Measurements from ENCODE around the gene P2RY4. TPM values are rescaled to one million over a fixed set of nuclear protein-coding genes. Genes with fewer than 3 reads are reported as not detected.

P2RY4 gene
- total RNA-seq, 4 donors from 2014 or later, result 0.80 to 5.1 (median 2.3) TPM

- Histone ChIP-seq H3K36me3 (no peaks in the 10 kb centered on the region), H3K4me1 (no peaks in the 10 kb centered on the region), H3K9me3 (no peaks in the 10 kb centered on the region), H3K27ac (no peak overlapping the region), H3K27me3 (no peaks in the 10 kb centered on the region), H3K4me3 (no peak overlapping the region)
- no peak for DNase-seq
- intact Hi-C loops (cut with DNase I; ENCODE audit: low total_unique reads), result no loop called here
- WGBS, 2 donors (ENCODE audit: low coverage in 1 of 2), result 57% methylated on average over 5 of the region's 5 CpGs; no CpG with 5 or more reads in 1 of the 2 donors
- TF ChIP-seq POLR2AphosphoS5 (IDR thresholded peaks at IDR 0.05), result no peak
- TF ChIP-seq, protein P1, sequence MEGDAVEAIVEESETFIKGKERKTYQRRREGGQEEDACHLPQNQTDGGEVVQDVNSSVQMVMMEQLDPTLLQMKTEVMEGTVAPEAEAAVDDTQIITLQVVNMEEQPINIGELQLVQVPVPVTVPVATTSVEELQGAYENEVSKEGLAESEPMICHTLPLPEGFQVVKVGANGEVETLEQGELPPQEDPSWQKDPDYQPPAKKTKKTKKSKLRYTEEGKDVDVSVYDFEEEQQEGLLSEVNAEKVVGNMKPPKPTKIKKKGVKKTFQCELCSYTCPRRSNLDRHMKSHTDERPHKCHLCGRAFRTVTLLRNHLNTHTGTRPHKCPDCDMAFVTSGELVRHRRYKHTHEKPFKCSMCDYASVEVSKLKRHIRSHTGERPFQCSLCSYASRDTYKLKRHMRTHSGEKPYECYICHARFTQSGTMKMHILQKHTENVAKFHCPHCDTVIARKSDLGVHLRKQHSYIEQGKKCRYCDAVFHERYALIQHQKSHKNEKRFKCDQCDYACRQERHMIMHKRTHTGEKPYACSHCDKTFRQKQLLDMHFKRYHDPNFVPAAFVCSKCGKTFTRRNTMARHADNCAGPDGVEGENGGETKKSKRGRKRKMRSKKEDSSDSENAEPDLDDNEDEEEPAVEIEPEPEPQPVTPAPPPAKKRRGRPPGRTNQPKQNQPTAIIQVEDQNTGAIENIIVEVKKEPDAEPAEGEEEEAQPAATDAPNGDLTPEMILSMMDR (IDR thresholded peaks at IDR 0.05), result no peak
- no peak for TF ChIP-seq EP300 (IDR thresholded peaks at IDR 0.05; ENCODE audit: low read depth)
- no peak for TF ChIP-seq POLR2A (IDR thresholded peaks at IDR 0.05)
- in situ Hi-C loops (cut with MboI; ENCODE audit: low pct_ligation_motif_present in 1 of 4, low pct_unique_long_range_greater_than_20kb in 1 of 4, low sequenced_read_pairs in 3 of 4), result no loop called here
Observed at GRCh38 chrX:70257423-70258288, 2.3 kb downstream of the P2RY4 start.

GRCh38 chrX:70255452-70255851 is 4.6 kb downstream of the P2RY4 start:
- TF ChIP-seq POLR2A (IDR thresholded peaks at IDR 0.05), result no peak
- TF ChIP-seq POLR2AphosphoS5 (IDR thresholded peaks at IDR 0.05), result no peak
- no peaks in the 10 kb centered on the region for H3K36me3 ChIP-seq
- no peak for DNase-seq
- in situ Hi-C loops (cut with MboI; ENCODE audit: low pct_ligation_motif_present in 1 of 4, low pct_unique_long_range_greater_than_20kb in 1 of 4, low sequenced_read_pairs in 3 of 4), result no loop called here
- WGBS, 2 donors (ENCODE audit: low coverage in 1 of 2), result 85 to 92% methylated on average over 2 of the region's 2 CpGs
- intact Hi-C loops (cut with DNase I; ENCODE audit: low total_unique reads), result no loop called here
- H3K9me3 ChIP-seq, result no peaks in the 10 kb centered on the region
- no peak overlapping the region for H3K27ac ChIP-seq
- no peaks in the 10 kb centered on the region for H3K4me1 ChIP-seq
- no peak overlapping the region for H3K4me3 ChIP-seq
- no peaks in the 10 kb centered on the region for H3K27me3 ChIP-seq

- H3K36me3 ChIP-seq, result no peaks in the 10 kb centered on the region
- WGBS, 2 donors (ENCODE audit: low coverage in 1 of 2), result 85% methylated on average over 3 of the region's 3 CpGs; no CpG with 5 or more reads in 1 of the 2 donors
- no peaks in the 10 kb centered on the region for H3K4me1 ChIP-seq
- intact Hi-C loops (cut with DNase I; ENCODE audit: low total_unique reads) (no loop called here), in situ Hi-C loops (cut with MboI; ENCODE audit: low pct_ligation_motif_present in 1 of 4, low pct_unique_long_range_greater_than_20kb in 1 of 4, low sequenced_read_pairs in 3 of 4) (no loop called here)
- no peaks in the 10 kb centered on the region for H3K27me3 ChIP-seq
- H3K27ac ChIP-seq, result no peak overlapping the region
- H3K4me3 ChIP-seq, result no peak overlapping the region
- DNase-seq, result no peak
- TF ChIP-seq, protein P1 (IDR thresholded peaks at IDR 0.05), result no peak
- TF ChIP-seq EP300 (IDR thresholded peaks at IDR 0.05; ENCODE audit: low read depth), result no peak
- no peak for TF ChIP-seq POLR2A (IDR thresholded peaks at IDR 0.05)
- no peak for TF ChIP-seq POLR2AphosphoS5 (IDR thresholded peaks at IDR 0.05)
- H3K9me3 ChIP-seq, result no peaks in the 10 kb centered on the region
Observed at GRCh38 chrX:70254909-70255308, 5.1 kb downstream of the P2RY4 start.

DNA sequence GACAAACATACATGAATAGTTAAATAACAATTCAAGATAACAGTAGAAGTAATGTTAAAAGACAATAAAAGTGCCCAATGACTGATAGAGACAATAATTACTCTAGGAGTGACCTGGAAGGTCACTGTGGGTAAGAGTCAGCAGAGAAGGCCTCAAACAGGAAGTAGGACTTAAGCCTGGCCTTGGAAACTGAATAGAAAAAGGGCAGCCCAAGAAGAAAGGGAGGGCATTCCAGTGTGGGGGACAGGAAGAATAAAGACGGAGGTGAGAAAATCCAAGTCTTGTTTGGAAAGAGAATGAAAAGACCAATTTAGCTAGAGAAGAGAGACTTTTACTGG is 6.0 kb downstream of the P2RY4 start:
- Histone ChIP-seq H3K9me3 (no peaks in the 10 kb centered on the region), H3K27ac (no peak overlapping the region), H3K36me3 (no peaks in the 10 kb centered on the region), H3K4me1 (no peaks in the 10 kb centered on the region), H3K27me3 (no peaks in the 10 kb centered on the region), H3K4me3 (no peak overlapping the region)
- TF ChIP-seq POLR2AphosphoS5 (IDR thresholded peaks at IDR 0.05), result no peak
- TF ChIP-seq POLR2A (IDR thresholded peaks at IDR 0.05), result no peak
- TF ChIP-seq, protein P1 (IDR thresholded peaks at IDR 0.05), result no peak
- TF ChIP-seq EP300 (IDR thresholded peaks at IDR 0.05; ENCODE audit: low read depth), result no peak
- DNase-seq, result no peak
- intact Hi-C loops (cut with DNase I; ENCODE audit: low total_unique reads) (no loop called here), in situ Hi-C loops (cut with MboI; ENCODE audit: low pct_ligation_motif_present in 1 of 4, low pct_unique_long_range_greater_than_20kb in 1 of 4, low sequenced_read_pairs in 3 of 4) (no loop called here)
- WGBS, 2 donors (ENCODE audit: low coverage in 1 of 2), result 87% methylated on average over 1 of the region's 1 CpG; no CpG with 5 or more reads in 1 of the 2 donors

Measured in transverse colon (tissue), 4 donors.